Measurements from ENCODE around the gene DCC.

Gene DCC

GRCh38 chr18:53261241-53261640 is 921.2 kb downstream of the DCC start:
- DNase-seq: no peak

- DNase-seq: no peak
Observed at GRCh38 chr18:53266850-53267249, 926.9 kb downstream of the DCC start.

GRCh38 chr18:53268455-53268854 is 928.5 kb downstream of the DCC start:
- DNase-seq: no peak

DNA sequence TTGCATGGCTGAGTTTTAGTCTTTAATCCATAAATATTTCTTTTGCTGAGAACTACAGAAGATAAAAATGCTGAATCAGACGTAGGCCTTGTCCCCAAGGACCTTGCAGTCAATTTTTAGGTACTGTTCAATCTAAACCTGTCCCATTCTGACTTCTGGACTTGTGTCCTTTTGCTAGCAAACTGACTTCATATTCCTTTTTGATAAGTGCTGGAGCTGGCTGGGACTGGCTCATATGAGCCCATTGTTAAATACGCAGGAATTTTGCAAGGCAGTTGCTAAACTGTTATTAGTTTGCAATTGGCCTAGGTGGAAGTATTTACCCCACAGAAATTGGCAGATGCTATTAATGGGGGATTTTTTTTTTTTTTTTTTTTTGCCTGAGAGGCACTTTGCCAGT is 941.4 kb downstream of the DCC start:
- DNase-seq: no peak

- DNase-seq: no peak
Observed at GRCh38 chr18:53283708-53284107, 943.7 kb downstream of the DCC start.

DNA sequence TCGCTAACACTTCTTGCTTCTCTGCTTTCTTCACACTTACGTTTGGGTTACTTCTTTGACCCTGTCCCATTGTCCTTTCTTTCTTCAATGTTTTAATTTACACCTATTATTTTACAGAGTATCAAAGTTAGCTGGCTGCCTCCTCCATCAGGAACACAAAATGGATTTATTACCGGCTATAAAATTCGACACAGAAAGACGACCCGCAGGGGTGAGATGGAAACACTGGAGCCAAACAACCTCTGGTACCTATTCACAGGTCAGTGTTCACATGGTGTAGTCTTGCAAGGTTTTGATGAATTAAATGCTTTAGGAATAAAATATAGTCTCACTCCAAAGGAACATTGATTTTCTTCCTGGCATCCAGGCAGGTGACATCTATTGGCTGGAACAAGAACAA is 965.5 kb downstream of the DCC start:
- no peak for DNase-seq

GRCh38 chr18:53319628-53320027 is 979.6 kb downstream of the DCC start:
- DNase-seq: no peak

DNA sequence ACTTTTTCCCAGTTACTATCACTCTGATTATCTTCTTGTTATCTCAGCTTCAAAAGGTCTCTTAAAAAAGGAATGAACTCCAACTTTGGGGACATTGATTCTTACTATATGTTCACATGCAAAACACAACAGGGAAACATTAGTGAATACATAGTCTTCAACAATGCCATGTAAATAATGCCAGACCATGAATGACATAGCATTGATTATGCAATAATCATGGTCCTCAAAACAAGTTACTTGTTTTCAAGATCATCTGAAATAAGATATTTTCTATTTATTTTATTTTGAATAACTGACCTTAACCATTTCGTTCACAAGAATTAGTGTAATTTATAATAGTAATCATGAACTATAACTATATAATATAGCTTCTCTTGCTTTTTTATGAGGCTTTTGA is 982.2 kb downstream of the DCC start:
- DNase-seq: no peak

DNA sequence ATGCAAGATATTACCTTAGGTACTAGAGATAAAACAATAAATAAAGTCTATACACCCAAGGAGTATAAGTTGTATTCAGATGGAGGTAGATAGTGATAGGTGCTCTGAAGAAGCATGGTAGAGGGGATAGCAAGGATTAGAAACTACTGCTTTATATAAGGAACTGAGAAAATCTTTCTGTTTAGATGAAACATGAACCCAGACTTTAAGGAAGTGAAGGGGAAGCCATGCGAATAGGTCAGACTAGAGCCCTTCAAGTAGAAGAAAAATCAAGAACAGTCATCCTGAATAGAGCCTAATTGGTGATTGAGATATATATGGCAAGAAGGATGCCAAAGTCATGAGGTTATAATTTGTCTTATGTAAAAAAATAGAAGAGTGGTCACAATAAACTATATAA is 984.4 kb downstream of the DCC start:
- no peak for DNase-seq

GRCh38 chr18:53360501-53361443 is 1020.8 kb downstream of the DCC start:
- no peak for DNase-seq

- no peak for DNase-seq
Observed at GRCh38 chr18:53375621-53376020, 1035.6 kb downstream of the DCC start.

- DNase-seq: peak in 1 of 2 experiments; percentile 36
Observed at GRCh38 chr18:53380063-53380639, 1040.2 kb downstream of the DCC start.

DNA sequence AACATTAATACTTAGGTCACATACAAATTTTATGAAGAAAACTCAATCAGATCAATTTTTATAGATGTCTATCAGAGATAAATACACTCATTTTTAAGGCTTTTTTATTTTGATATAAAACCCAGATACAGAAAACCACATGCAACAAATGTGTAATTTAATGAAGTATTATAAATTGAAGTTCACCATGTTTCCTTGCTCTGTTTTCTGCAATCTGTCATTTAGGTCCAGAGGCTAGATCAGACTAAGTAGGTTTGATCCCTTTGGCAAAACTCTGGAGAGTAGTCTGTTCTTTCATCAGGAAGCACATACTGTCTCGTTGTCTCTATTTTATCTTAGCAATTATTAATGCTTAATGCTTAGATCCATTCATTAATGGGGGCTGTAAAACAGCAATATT is 1042.9 kb downstream of the DCC start:
- no peak for DNase-seq

- DNase-seq: no peak
Observed at GRCh38 chr18:53385889-53386288, 1045.9 kb downstream of the DCC start.

GRCh38 chr18:53387581-53387980 is 1047.6 kb downstream of the DCC start:
- DNase-seq: no peak

DNA sequence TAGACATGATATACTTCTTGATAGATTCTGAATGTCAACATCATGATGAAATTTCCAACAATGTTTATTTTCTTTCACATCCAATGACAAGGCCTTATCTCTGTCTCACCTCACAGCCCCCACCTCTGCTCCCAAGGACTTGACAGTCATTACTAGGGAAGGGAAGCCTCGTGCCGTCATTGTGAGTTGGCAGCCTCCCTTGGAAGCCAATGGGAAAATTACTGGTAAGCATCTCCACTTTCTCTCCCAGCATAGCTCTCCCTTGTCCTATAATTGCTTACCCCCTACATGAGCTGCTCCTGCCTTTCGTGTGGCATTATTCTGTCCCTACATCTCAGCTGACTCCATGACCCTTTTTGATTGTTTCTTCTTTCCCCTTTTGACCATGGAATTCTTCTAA is 1062.7 kb downstream of the DCC start:
- DNase-seq: no peak

- DNase-seq: no peak
Observed at GRCh38 chr18:53408271-53408670, 1068.3 kb downstream of the DCC start.

DNA sequence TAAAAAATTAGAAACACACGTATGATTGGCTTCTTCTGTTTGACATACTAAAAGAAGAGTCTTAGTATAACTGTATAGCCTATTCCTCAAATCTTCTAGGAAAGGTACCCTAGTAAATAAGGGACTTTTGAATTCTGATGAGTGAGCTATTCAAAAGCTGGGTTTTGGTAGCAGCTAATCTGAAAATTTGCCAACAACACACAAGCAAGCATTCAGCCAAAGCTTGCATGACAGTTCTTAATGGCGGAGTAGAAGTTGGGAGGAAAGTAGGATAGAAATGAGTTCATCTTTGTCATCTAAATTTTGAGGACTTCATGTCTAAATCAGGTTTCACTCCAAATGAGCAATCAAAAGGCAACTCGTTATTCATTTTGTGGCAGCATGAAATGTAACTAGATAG is 1071.5 kb downstream of the DCC start:
- no peak for DNase-seq

- DNase-seq: no peak
Observed at GRCh38 chr18:53417003-53417402, 1077.0 kb downstream of the DCC start.

GRCh38 chr18:53421869-53422268 is 1081.9 kb downstream of the DCC start:
- no peak for DNase-seq

- DNase-seq: no peak
Observed at GRCh38 chr18:53422896-53423295, 1082.9 kb downstream of the DCC start.

GRCh38 chr18:53426666-53427184 is 1086.7 kb downstream of the DCC start:
- no peak for DNase-seq

DNA sequence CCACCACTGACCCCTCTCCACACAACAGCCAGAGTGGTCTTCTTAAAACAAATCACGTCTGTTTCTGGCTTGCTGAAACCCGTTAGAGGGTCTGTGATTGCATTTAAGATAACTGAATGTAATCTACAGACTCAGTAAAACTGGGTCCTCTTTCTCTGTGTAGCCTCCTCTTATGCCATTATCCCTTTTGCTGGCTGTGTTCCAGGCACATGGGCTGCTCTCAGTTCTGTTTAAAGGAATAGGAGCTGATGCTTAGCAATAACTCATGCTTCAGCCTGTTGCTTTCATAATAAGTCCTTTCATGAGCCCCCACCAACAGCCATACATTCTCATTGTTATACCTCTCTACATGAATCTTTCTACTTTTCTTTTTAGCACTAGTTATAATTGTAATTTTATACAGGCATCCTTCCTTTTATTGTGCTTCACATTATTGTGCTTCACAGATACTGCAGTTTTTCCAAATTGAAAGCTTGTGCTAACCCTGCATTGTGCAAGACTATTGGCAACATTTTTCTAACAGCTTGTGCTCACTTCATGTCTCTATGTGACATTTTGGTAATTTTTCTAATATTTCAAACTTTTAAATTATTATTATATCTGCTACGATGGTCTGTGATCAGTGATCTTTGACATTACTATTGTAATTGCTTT is 1101.9 kb downstream of the DCC start:
- no peak for DNase-seq

GRCh38 chr18:53442415-53442783 is 1102.4 kb downstream of the DCC start:
- DNase-seq: no peak
